IgD-negative memory B cell (primary cell): ENCODE measurements around the gene SLC13A3. TPM values are rescaled to one million over a fixed set of nuclear protein-coding genes. Genes with fewer than 3 reads are reported as not detected.

Source experiments
- H3K27ac Mint-ChIP-seq, 3 donors: one replicate each; pipeline ENCODE4 v1.8.0; 2020 to 2022; ENCODE audit warnings: mild to moderate bottlenecking in 3 of 3, mixed read lengths in 3 of 3, moderate library complexity in 1 of 3
- H3K27me3 Mint-ChIP-seq: one replicate; pipeline ENCODE4 v1.8.0; 2021; ENCODE audit warnings: mixed read lengths
- H3K36me3 Mint-ChIP-seq: one replicate; pipeline ENCODE4 v1.8.0; 2020; ENCODE audit warnings: mild to moderate bottlenecking, mixed read lengths
- H3K4me1 Mint-ChIP-seq, 3 donors: one replicate each; pipeline ENCODE4 v1.8.0; 2020 to 2022; ENCODE audit warnings: mixed read lengths in 3 of 3, mild to moderate bottlenecking in 1 of 3
- H3K4me3 Mint-ChIP-seq, 4 donors: one replicate each; pipeline ENCODE4 v1.8.0; 2020 to 2022; ENCODE audit warnings: mild to moderate bottlenecking in 4 of 4, mixed read lengths in 4 of 4, moderate library complexity in 3 of 4
- H3K9me3 Mint-ChIP-seq, 3 donors: one replicate each; pipeline ENCODE4 v1.8.0; 2020 to 2021; ENCODE audit warnings: mixed read lengths in 3 of 3, mild to moderate bottlenecking in 1 of 3
- polyA plus RNA-seq: library from polyadenylated mRNA; unstranded; fragments of 300-500 nt; fragmentation: Illumina TruSeq; gene quantifications from one replicate; pipeline ENCODE4 v1.2.3, GENCODE V29; 2021

Gene SLC13A3
- polyA plus RNA-seq, 1 donor from 2014 or later = not detected

GRCh38 chr20:46580613-46581205 lies 70.5 kb downstream of the SLC13A3 start:
- H3K27me3 Mint-ChIP-seq = peaks cover 11% of the 10 kb centered on the region
- no peaks in the 10 kb centered on the region for H3K9me3 Mint-ChIP-seq
- peaks cover 0 to 7% (median 0%) of the 10 kb centered on the region in 3 donors for H3K4me1 Mint-ChIP-seq
- H3K27ac Mint-ChIP-seq = no peak overlapping the region
- no peak overlapping the region for H3K4me3 Mint-ChIP-seq
- H3K36me3 Mint-ChIP-seq = no peaks in the 10 kb centered on the region

GRCh38 chr20:46578745-46579144 lies 72.5 kb downstream of the SLC13A3 start:
- Mint-ChIP-seq H3K27me3 (peaks cover 12% of the 10 kb centered on the region), H3K4me3 (peak overlapping the region in 1 of 4 donors; percentile 16), H3K9me3 (no peaks in the 10 kb centered on the region), H3K4me1 (peaks cover 0 to 9% (median 0%) of the 10 kb centered on the region in 3 donors), H3K27ac (no peak overlapping the region), H3K36me3 (no peaks in the 10 kb centered on the region)

- peaks cover 14% of the 10 kb centered on the region for H3K27me3 Mint-ChIP-seq
- no peak overlapping the region for H3K27ac Mint-ChIP-seq
- peaks cover 0 to 9% (median 0%) of the 10 kb centered on the region in 3 donors for H3K4me1 Mint-ChIP-seq
- peaks cover 0 to 2% (median 0%) of the 10 kb centered on the region in 3 donors for H3K9me3 Mint-ChIP-seq
- H3K36me3 Mint-ChIP-seq = no peaks in the 10 kb centered on the region
- no peak overlapping the region for H3K4me3 Mint-ChIP-seq
Measured at GRCh38 chr20:46576774-46577395, 74.4 kb downstream of the SLC13A3 start.

- Mint-ChIP-seq H3K36me3 (no peaks in the 10 kb centered on the region), H3K27ac (no peak overlapping the region), H3K4me1 (peaks cover 0 to 9% (median 0%) of the 10 kb centered on the region in 3 donors), H3K4me3 (no peak overlapping the region), H3K27me3 (peaks cover 9% of the 10 kb centered on the region), H3K9me3 (peaks cover 0 to 2% (median 0%) of the 10 kb centered on the region in 3 donors)
Measured at GRCh38 chr20:46575937-46576461, 75.3 kb downstream of the SLC13A3 start.

GRCh38 chr20:46575394-46575793 lies 75.9 kb downstream of the SLC13A3 start:
- Mint-ChIP-seq H3K4me1 (peaks cover 0 to 9% (median 0%) of the 10 kb centered on the region in 3 donors), H3K4me3 (no peak overlapping the region), H3K36me3 (no peaks in the 10 kb centered on the region), H3K27me3 (peaks cover 9% of the 10 kb centered on the region), H3K9me3 (peaks cover 0 to 2% (median 0%) of the 10 kb centered on the region in 3 donors), H3K27ac (no peak overlapping the region)

- no peak overlapping the region for H3K4me3 Mint-ChIP-seq
- no peaks in the 10 kb centered on the region for H3K36me3 Mint-ChIP-seq
- H3K9me3 Mint-ChIP-seq = peaks cover 0 to 2% (median 0%) of the 10 kb centered on the region in 3 donors
- H3K4me1 Mint-ChIP-seq = peaks cover 0 to 9% (median 0%) of the 10 kb centered on the region in 3 donors
- peaks cover 9% of the 10 kb centered on the region for H3K27me3 Mint-ChIP-seq
- H3K27ac Mint-ChIP-seq = no peak overlapping the region
Measured at GRCh38 chr20:46573788-46574584, 77.3 kb downstream of the SLC13A3 start.

- H3K36me3 Mint-ChIP-seq = no peaks in the 10 kb centered on the region
- peaks cover 9% of the 10 kb centered on the region for H3K27me3 Mint-ChIP-seq
- H3K27ac Mint-ChIP-seq = no peak overlapping the region
- H3K4me3 Mint-ChIP-seq = no peak overlapping the region
- H3K4me1 Mint-ChIP-seq = peaks cover 0 to 9% (median 0%) of the 10 kb centered on the region in 3 donors
- H3K9me3 Mint-ChIP-seq = peaks cover 0 to 2% (median 0%) of the 10 kb centered on the region in 3 donors
Measured at GRCh38 chr20:46573234-46573633, 78.0 kb downstream of the SLC13A3 start.

GRCh38 chr20:46572790-46573189 lies 78.5 kb downstream of the SLC13A3 start:
- Mint-ChIP-seq H3K4me1 (peaks cover 0 to 9% (median 0%) of the 10 kb centered on the region in 3 donors), H3K9me3 (peaks cover 0 to 2% (median 0%) of the 10 kb centered on the region in 3 donors), H3K4me3 (no peak overlapping the region), H3K27ac (no peak overlapping the region), H3K36me3 (no peaks in the 10 kb centered on the region), H3K27me3 (peaks cover 7% of the 10 kb centered on the region)

GRCh38 chr20:46572153-46572552 lies 79.1 kb downstream of the SLC13A3 start:
- peaks cover 0 to 2% (median 0%) of the 10 kb centered on the region in 3 donors for H3K9me3 Mint-ChIP-seq
- no peak overlapping the region for H3K4me3 Mint-ChIP-seq
- no peak overlapping the region for H3K27ac Mint-ChIP-seq
- peaks cover 7% of the 10 kb centered on the region for H3K27me3 Mint-ChIP-seq
- no peaks in the 10 kb centered on the region for H3K36me3 Mint-ChIP-seq
- H3K4me1 Mint-ChIP-seq = peaks cover 0 to 9% (median 0%) of the 10 kb centered on the region in 3 donors

GRCh38 chr20:46571418-46571817 lies 79.8 kb downstream of the SLC13A3 start:
- H3K9me3 Mint-ChIP-seq = peaks cover 0 to 2% (median 0%) of the 10 kb centered on the region in 3 donors
- H3K27ac Mint-ChIP-seq = no peak overlapping the region
- H3K36me3 Mint-ChIP-seq = no peaks in the 10 kb centered on the region
- H3K4me3 Mint-ChIP-seq = no peak overlapping the region
- H3K4me1 Mint-ChIP-seq = peaks cover 0 to 9% (median 0%) of the 10 kb centered on the region in 3 donors
- peaks cover 7% of the 10 kb centered on the region for H3K27me3 Mint-ChIP-seq

- Mint-ChIP-seq H3K27ac (no peak overlapping the region), H3K27me3 (peaks cover 6% of the 10 kb centered on the region), H3K9me3 (peaks cover 0 to 2% (median 0%) of the 10 kb centered on the region in 3 donors), H3K4me3 (no peak overlapping the region), H3K36me3 (no peaks in the 10 kb centered on the region), H3K4me1 (peaks cover 0 to 4% (median 0%) of the 10 kb centered on the region in 3 donors)
Measured at GRCh38 chr20:46570956-46571355, 80.3 kb downstream of the SLC13A3 start.

GRCh38 chr20:46569961-46570360 lies 81.3 kb downstream of the SLC13A3 start:
- Mint-ChIP-seq H3K27me3 (peaks cover 10% of the 10 kb centered on the region), H3K4me3 (no peak overlapping the region), H3K36me3 (no peaks in the 10 kb centered on the region), H3K27ac (no peak overlapping the region), H3K4me1 (no peaks in the 10 kb centered on the region), H3K9me3 (peaks cover 0 to 2% (median 0%) of the 10 kb centered on the region in 3 donors)

- Mint-ChIP-seq H3K27me3 (peaks cover 8% of the 10 kb centered on the region), H3K9me3 (peaks cover 0 to 2% (median 0%) of the 10 kb centered on the region in 3 donors), H3K27ac (no peak overlapping the region), H3K4me3 (no peak overlapping the region), H3K4me1 (no peaks in the 10 kb centered on the region), H3K36me3 (no peaks in the 10 kb centered on the region)
Measured at GRCh38 chr20:46568570-46569129, 82.6 kb downstream of the SLC13A3 start.

GRCh38 chr20:46566125-46566524 lies 85.1 kb downstream of the SLC13A3 start:
- Mint-ChIP-seq H3K27me3 (peaks cover 6% of the 10 kb centered on the region), H3K4me1 (peaks cover 0 to under 1% (median 0%) of the 10 kb centered on the region in 3 donors), H3K4me3 (no peak overlapping the region), H3K9me3 (no peaks in the 10 kb centered on the region), H3K36me3 (no peaks in the 10 kb centered on the region), H3K27ac (no peak overlapping the region)
